OCI-LY1 (cell line): ENCODE data around the gene CKAP5.

Source experiments
- EZH2 ChIP-seq: fragments of 200-600 bp; sonication (generic), shearing (Covaris generic); IDR thresholded peaks from 2 replicates; pipeline ENCODE4 v1.8.0; 2017; ENCODE audit warnings: borderline replicate concordance, mixed run types, mild to moderate bottlenecking, antibody characterized with exemption, low read length, moderate library complexity, mixed read lengths
- TF ChIP-seq, protein P1 (sequence below): fragments of 200-600 bp; sonication (generic), shearing (Covaris generic); IDR thresholded peaks from 2 replicates; pipeline ENCODE4 v1.5.1; 2017; ENCODE audit warnings: mild to moderate bottlenecking, antibody characterized with exemption, low read length, moderate library complexity, mixed read lengths

DNA sequence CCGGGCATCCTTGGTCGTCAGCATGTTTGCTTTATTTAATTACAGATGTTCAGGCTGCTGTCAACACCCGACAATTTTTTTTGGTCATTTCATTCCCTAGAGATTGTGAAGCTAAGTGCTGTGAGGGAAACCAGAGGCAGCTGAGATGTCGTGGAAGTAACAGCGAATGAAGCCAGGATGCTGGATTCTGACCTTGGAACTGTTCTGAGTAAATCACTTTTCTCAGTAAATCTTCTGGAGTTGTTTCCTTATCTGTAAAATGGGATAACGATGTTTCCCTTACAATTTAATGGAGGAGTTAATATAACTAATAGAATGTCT, 390 bp upstream of the CKAP5 start:
- TF ChIP-seq, protein P1, sequence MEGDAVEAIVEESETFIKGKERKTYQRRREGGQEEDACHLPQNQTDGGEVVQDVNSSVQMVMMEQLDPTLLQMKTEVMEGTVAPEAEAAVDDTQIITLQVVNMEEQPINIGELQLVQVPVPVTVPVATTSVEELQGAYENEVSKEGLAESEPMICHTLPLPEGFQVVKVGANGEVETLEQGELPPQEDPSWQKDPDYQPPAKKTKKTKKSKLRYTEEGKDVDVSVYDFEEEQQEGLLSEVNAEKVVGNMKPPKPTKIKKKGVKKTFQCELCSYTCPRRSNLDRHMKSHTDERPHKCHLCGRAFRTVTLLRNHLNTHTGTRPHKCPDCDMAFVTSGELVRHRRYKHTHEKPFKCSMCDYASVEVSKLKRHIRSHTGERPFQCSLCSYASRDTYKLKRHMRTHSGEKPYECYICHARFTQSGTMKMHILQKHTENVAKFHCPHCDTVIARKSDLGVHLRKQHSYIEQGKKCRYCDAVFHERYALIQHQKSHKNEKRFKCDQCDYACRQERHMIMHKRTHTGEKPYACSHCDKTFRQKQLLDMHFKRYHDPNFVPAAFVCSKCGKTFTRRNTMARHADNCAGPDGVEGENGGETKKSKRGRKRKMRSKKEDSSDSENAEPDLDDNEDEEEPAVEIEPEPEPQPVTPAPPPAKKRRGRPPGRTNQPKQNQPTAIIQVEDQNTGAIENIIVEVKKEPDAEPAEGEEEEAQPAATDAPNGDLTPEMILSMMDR, result no peak
- no peak for TF ChIP-seq EZH2
